IMR-90 (cell line): ENCODE results near the gene TMEM163. TPM values are rescaled to one million over a fixed set of nuclear protein-coding genes. Genes with fewer than 3 reads are reported as not detected.
A peak's percentile ranks its signal among the peaks of the same experiment; 100 is the strongest.

Source experiments
- ATAC-seq: fragments of 200-7000 bp; cut with Tn5 transposase; 2 replicates; pipeline ENCODE4 v1.9.1; 2020; ENCODE audit warnings: low read depth, mild to moderate bottlenecking, moderate library complexity
- BruUV-seq: library from RNA; stranded (reverse); fragments of 400-500 nt; replicated peaks from 2 replicates; lab custom pipeline; 2021; lab: Mats Ljungman, UMichigan
- CTCF ChIA-PET: fragments of 300-600 bp; formaldehyde crosslinking; extraction: SDS; loops from one replicate; lab custom pipeline; 2021; ENCODE audit warnings: antibody characterized with exemption; lab: Yijun Ruan, JAX
- POLR2A ChIA-PET: fragments of 300-600 bp; sonication (Branson Sonifier 250); formaldehyde crosslinking; loops from one replicate; lab custom pipeline; 2022; ENCODE audit warnings: antibody characterized with exemption; ENCODE audit not compliant: unreplicated experiment; lab: Charles Lee
- DNase-seq: peaks from one replicate; pipeline ENCODE4 v3.0.0; 2013
- H2AFZ ChIP-seq: replicated peaks from 2 replicates; pipeline ENCODE3; 2013; ENCODE audit warnings: low read length, mild to moderate bottlenecking; ENCODE audit not compliant: poor library complexity
- H2AK5ac ChIP-seq: 2 replicates; pipeline ENCODE4 v1.6.1; 2013; ENCODE audit warnings: low read depth, low read length, inconsistent platforms
- H2AK9ac ChIP-seq: replicated peaks from 2 replicates; pipeline ENCODE3; 2013; ENCODE audit warnings: mild to moderate bottlenecking, low read depth, low read length, moderate library complexity; ENCODE audit not compliant: poor library complexity
- H2BK120ac ChIP-seq: 2 replicates; pipeline ENCODE4 v1.6.1; 2013; ENCODE audit warnings: low read depth, low read length, inconsistent platforms
- H2BK15ac ChIP-seq: 3 replicates; pipeline ENCODE4 v1.6.1; 2013; ENCODE audit warnings: low read depth, low read length, inconsistent platforms
- H2BK20ac ChIP-seq: 2 replicates; pipeline ENCODE4 v1.6.1; 2013; ENCODE audit warnings: low read depth, mild to moderate bottlenecking, inconsistent platforms, low read length, moderate library complexity
- H2BK5ac ChIP-seq: 2 replicates; pipeline ENCODE4 v1.6.1; 2013; ENCODE audit warnings: mild to moderate bottlenecking, low read depth, low read length, inconsistent platforms; ENCODE audit not compliant: poor library complexity, severe bottlenecking
- H3K14ac ChIP-seq: replicated peaks from 2 replicates; pipeline ENCODE4 v1.6.1; 2013; ENCODE audit warnings: low read depth, low read length, inconsistent platforms
- H3K18ac ChIP-seq: 2 replicates; pipeline ENCODE4 v1.6.1; 2013; ENCODE audit warnings: low read depth, low read length, control low read depth
- H3K23ac ChIP-seq: 2 replicates; pipeline ENCODE4 v1.6.1; 2013; ENCODE audit warnings: low read depth, low read length, inconsistent platforms
- H3K27ac ChIP-seq: 2 replicates; pipeline ENCODE4 v1.5.1; 2013; ENCODE audit warnings: mild to moderate bottlenecking, control low read depth, low read length; ENCODE audit not compliant: insufficient read depth
- H3K27me3 ChIP-seq: 2 replicates; pipeline ENCODE4 v1.6.1; 2013; ENCODE audit warnings: low read length; ENCODE audit not compliant: control insufficient read depth, insufficient read depth
- H3K36me3 ChIP-seq: 2 replicates; pipeline ENCODE4 v1.6.1; 2013; ENCODE audit warnings: low read length, mixed read lengths; ENCODE audit not compliant: control insufficient read depth, insufficient read depth
- H3K4ac ChIP-seq: 2 replicates; pipeline ENCODE4 v1.6.1; 2013; ENCODE audit warnings: low read depth, low read length, inconsistent platforms
- H3K4me1 ChIP-seq: 2 replicates; pipeline ENCODE4 v1.6.1; 2013; ENCODE audit warnings: low read length, mixed read lengths; ENCODE audit not compliant: control insufficient read depth, insufficient read depth
- H3K4me2 ChIP-seq: 2 replicates; pipeline ENCODE4 v1.6.1; 2013; ENCODE audit warnings: low read depth, mild to moderate bottlenecking, control low read depth, low read length, moderate library complexity
- H3K4me3 ChIP-seq: 2 replicates; pipeline ENCODE4 v1.5.1; 2013; ENCODE audit warnings: low read depth, mild to moderate bottlenecking, control low read depth, low read length, moderate library complexity; ENCODE audit not compliant: insufficient read depth
- H3K56ac ChIP-seq: 2 replicates; pipeline ENCODE4 v1.6.1; 2013; ENCODE audit warnings: low read length, inconsistent platforms; ENCODE audit not compliant: insufficient read depth; ENCODE audit errors: extremely low read depth
- H3K79me1 ChIP-seq, 2 experiments: 2 replicates each; pipeline ENCODE4 v1.6.1; 2013; ENCODE audit warnings: low read length in 2 of 2, inconsistent platforms in 1 of 2, low read depth in 1 of 2
- H3K9ac ChIP-seq: 2 replicates; pipeline ENCODE4 v1.6.1; 2013; ENCODE audit warnings: low read depth, low read length, control low read depth
- H3K9me1 ChIP-seq: 2 replicates; pipeline ENCODE4 v1.6.1; 2013; ENCODE audit warnings: low read length, inconsistent platforms; ENCODE audit not compliant: insufficient read depth
- H3K9me3 ChIP-seq: 2 replicates; pipeline ENCODE4 v1.6.1; 2013; ENCODE audit warnings: low read length; ENCODE audit not compliant: control insufficient read depth, insufficient read depth
- H4K20me1 ChIP-seq: 2 replicates; pipeline ENCODE4 v1.6.1; 2013; ENCODE audit warnings: low read length, inconsistent platforms; ENCODE audit not compliant: insufficient read depth
- H4K5ac ChIP-seq: 2 replicates; pipeline ENCODE4 v1.6.1; 2013; ENCODE audit warnings: mild to moderate bottlenecking, low read depth, low read length, control low read depth
- H4K8ac ChIP-seq, 2 experiments: 2 replicates each; pipeline ENCODE4 v1.6.1; 2013; ENCODE audit warnings: low read depth in 2 of 2, low read length in 2 of 2, control low read depth in 1 of 2, inconsistent platforms in 1 of 2
- H4K91ac ChIP-seq: 2 replicates; pipeline ENCODE4 v1.6.1; 2013; ENCODE audit warnings: low read depth, low read length, inconsistent platforms; ENCODE audit not compliant: insufficient read depth
- MAFK ChIP-seq: IDR thresholded peaks from 2 replicates; pipeline ENCODE4 v1.6.1; 2012; ENCODE audit warnings: low read depth, low read length, improper control_type of control experiment
- WGBS, 2 experiments: methylation state at CpG; one replicate each; pipeline versions ENCODE4 v1.1.5 to v1.1.7; 2013; ENCODE audit warnings: missing lambda C conversion rate in 2 of 2; ENCODE audit not compliant: insufficient read length in 1 of 2; ENCODE audit errors: extremely low coverage in 2 of 2; 5-methylcytosine and 5-hydroxymethylcytosine counted together
- dilution Hi-C: fragments of 300-500 bp; cut with HindIII; formaldehyde crosslinking; loops from one replicate; pipeline ENCODE4 v1.14.3; 2018; ENCODE audit warnings: low sequenced_read_pairs; ENCODE audit not compliant: unreplicated experiment
- in situ Hi-C: fragments of 300-500 bp; cut with MboI; formaldehyde crosslinking; loops from 3 replicates; pipeline ENCODE4 v1.14.3; 2019; ENCODE audit warnings: low sequenced_read_pairs, inconsistent platforms, mixed read lengths
- intact Hi-C: fragments of 100-400 bp; cut with micrococcal nuclease; formaldehyde crosslinking; loops from 2 replicates; pipeline ENCODE4 v1.10.0; 2022
- polyA plus RNA-seq, 3 experiments: library from polyadenylated mRNA; depleted of rRNA; stranded (reverse); fragments of >200 nt; gene quantifications; 2 replicates each; pipeline ENCODE4 v1.2.3, GENCODE V29; 2012; ENCODE audit warnings: low replicate concordance in 1 of 3
- total RNA-seq: library from RNA; depleted of rRNA; stranded (reverse); fragments of >200 nt; gene quantifications from 2 replicates; pipeline ENCODE4 v1.2.3, GENCODE V29; 2012
- TF ChIP-seq, protein P1 (sequence below): conservative IDR thresholded peaks from 2 replicates; pipeline ENCODE4 v1.5.1; 2012; ENCODE audit warnings: mild to moderate bottlenecking, low read depth, low read length, improper control_type of control experiment

TMEM163 gene
- total and polyA plus RNA-seq, 2 of the 4 experiments (the other 2 are of a cell fraction): not detected

DNA sequence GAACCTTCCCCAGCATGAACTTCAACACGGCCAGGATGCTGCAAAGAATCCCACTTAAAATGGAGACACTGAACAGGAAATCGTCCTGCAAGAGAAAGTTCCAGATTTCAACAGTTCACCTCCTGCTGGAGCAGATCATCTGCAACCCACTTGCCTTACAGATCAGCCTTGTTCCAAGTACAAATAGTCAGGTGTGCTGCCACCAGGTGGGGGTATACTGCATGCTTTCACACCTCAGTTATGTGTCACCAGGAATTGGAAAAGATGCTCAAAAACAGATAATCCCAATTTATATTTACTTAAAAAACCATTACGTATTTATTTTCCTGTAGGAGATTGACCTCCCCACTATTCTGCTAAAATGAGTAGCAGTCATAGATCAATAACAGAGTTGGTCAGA is 252.7 kb downstream of the TMEM163 start:
- no peak overlapping the region for H2BK15ac ChIP-seq
- no peak overlapping the region for H3K27ac ChIP-seq
- H3K4me3 ChIP-seq: no peak overlapping the region
- no peak overlapping the region for H2AK9ac ChIP-seq
- in situ Hi-C loops: no loop called here
- H3K4me2 ChIP-seq: no peak overlapping the region
- TF ChIP-seq, protein P1, sequence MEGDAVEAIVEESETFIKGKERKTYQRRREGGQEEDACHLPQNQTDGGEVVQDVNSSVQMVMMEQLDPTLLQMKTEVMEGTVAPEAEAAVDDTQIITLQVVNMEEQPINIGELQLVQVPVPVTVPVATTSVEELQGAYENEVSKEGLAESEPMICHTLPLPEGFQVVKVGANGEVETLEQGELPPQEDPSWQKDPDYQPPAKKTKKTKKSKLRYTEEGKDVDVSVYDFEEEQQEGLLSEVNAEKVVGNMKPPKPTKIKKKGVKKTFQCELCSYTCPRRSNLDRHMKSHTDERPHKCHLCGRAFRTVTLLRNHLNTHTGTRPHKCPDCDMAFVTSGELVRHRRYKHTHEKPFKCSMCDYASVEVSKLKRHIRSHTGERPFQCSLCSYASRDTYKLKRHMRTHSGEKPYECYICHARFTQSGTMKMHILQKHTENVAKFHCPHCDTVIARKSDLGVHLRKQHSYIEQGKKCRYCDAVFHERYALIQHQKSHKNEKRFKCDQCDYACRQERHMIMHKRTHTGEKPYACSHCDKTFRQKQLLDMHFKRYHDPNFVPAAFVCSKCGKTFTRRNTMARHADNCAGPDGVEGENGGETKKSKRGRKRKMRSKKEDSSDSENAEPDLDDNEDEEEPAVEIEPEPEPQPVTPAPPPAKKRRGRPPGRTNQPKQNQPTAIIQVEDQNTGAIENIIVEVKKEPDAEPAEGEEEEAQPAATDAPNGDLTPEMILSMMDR: 0 out of 2 replicates have a peak, but pooled peaks have one; percentile 9
- no peak for TF ChIP-seq MAFK
- 0 out of 2 replicates have a peak, but pooled peaks cover 4% of the 10 kb centered on the region for H3K9me1 ChIP-seq
- H4K20me1 ChIP-seq: no peaks in the 10 kb centered on the region
- ATAC-seq (no peak), DNase-seq (no peak)
- H3K18ac ChIP-seq: no peak overlapping the region
- H3K79me1 ChIP-seq: no peaks in the 10 kb centered on the region
- dilution Hi-C loops: no loop called here
- no peak overlapping the region for H4K5ac ChIP-seq
- no peak overlapping the region for H2BK5ac ChIP-seq
- no CpG with 5 or more reads among the region's 3 CpGs for WGBS, 2 experiments
- H2AK5ac ChIP-seq: no peak overlapping the region
- no peak overlapping the region for H4K91ac ChIP-seq
- H3K36me3 ChIP-seq: no peaks in the 10 kb centered on the region
- intact Hi-C loops: no loop called here
- no TSS peak for BruUV-seq
- H2BK20ac ChIP-seq: no peak overlapping the region
- no peak overlapping the region for H3K56ac ChIP-seq
- H2AFZ ChIP-seq: no peak overlapping the region
- no peaks in the 10 kb centered on the region for H3K9me3 ChIP-seq
- no peak overlapping the region for H3K23ac ChIP-seq
- no peak overlapping the region for H3K4ac ChIP-seq
- H3K4me1 ChIP-seq: no peaks in the 10 kb centered on the region
- H3K27me3 ChIP-seq: peaks cover 33% of the 10 kb centered on the region
- ChIA-PET POLR2A (no interaction called here), CTCF (no interaction called here)
- H4K8ac ChIP-seq: no peak overlapping the region
- no peak overlapping the region for H3K14ac ChIP-seq
- no peak overlapping the region for H3K9ac ChIP-seq
- H2BK120ac ChIP-seq: no peak overlapping the region
